CD4-positive, alpha-beta T cell treated with Interleukin-4 for 4 hours (primary cell): ENCODE measurements around the gene CDC26.
"Not testable (repeated sequence)": the region's sequence is repeated elsewhere in the genome, so short reads cannot be mapped to it uniquely, and the experiment has no call there.

Experiments
- DNase-seq: peaks from one replicate; pipeline ENCODE4 v3.0.0-alpha.2; 2020

Gene CDC26

DNA sequence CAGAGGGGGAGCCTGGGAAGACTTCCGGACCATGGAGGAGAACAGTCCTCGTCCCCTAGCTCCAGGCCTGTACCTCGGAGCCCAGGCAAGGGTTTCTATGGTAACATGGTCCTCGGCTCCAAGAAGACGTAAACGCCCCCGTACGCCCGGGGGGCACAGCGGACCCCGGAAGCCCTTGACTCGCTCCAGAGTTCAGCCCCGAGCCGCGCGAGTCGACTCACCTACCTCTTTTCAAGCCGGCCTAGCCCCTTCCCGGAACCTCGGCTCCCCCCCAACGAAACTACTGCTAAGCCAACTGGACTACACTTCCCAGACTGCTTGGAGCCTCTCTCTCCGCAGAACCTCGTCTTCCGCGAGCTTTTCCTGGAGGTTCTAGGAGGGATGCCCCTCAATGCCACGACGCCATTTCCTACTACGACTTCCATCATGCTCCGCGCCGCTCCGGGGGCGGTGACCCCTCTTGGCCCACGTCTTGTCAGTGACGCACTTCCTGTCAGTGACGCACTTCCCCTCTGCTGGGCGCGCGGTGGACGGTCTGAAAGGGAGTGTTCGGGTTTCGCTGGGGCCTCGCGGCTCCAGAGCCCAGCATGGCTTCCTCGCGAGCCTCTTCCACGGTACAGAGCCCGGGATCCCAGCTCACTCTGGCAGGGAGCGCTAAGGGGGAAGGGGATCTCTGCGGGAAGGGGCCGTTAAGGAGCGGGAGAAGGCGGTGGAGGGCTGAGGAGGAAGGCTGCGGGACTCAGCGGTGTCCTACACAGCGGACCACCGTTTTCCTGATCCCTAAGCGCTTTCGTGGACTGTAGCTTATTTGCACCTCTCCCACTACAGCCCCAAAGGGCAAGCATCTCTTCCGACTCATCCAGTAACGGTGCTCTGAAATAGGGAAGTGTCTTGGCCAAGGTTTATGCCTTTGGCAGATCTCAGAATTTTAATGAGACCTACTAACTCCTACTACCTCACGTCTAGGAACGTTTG is at the start of gene CDC26, which contains the start of gene PRPF4:
Gene CDC26 (minus strand): TSS at position 416 of the 975 bp plus-strand sequence. CDS start 3,065 bp downstream, outside the sequence.
Gene PRPF4 (plus strand): TSS at position 502 of the 975 bp plus-strand sequence. CDS start 86 bp downstream, at position 588.
- DNase-seq: peak; percentile 94

DNA sequence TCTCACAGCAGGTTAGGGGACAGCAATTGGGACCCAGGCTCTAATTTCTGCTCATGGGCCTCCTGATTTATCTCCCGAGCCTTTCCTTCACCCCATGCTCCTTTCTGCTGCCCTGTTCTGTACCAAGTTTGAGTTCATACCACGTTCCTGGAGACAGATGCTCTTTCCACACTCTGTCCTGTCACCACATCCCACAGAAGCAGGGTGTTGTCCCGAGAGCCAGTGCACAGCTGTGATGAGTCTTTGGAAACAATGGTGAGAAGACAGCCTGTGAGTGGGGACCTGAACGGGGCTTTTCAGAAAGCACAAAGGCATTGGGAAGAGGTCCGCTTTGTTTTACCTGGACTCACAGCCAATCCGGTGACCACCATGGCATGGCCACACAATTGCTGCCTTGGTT is 47.3 kb upstream of the CDC26 start:
- no peak for DNase-seq

DNA sequence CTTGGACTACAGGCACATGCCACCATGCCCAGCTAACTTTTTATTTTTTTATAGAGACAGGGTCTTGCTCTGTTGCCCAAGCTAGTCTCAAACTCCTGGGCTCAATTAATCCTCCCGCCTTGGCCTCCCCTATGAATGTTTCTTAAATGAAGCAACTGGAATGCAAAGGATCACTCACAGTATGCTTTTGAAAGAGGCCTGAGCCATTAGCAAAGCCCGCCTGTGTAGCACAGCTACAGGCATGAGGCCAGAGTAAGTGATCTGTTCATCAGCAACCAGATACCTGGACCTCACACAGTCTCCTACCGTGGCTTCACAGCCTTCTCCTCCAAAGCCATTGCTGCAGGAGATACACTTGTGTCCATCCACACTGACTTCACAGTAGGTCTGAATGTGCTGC is 44.7 kb upstream of the CDC26 start:
- DNase-seq: no peak

DNA sequence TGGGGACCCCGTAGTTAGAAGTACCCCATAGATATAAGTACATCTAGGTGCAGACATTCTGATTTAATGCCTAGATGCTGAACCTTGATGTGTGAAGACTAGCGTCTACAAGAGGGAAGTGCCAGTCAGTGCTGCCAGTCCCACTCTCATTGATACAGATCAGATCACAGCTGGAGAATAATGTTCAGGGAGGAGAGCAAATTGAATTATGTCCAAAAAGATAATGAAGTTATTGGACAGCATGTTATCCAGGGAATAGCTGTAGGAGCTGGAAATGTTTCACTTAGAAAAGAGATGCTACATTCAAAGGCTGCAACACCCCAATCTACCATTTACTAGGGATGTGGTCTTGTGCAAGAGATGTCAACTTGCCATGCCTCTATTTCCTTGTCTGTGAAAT is 43.7 kb upstream of the CDC26 start:
- no peak for DNase-seq

DNA sequence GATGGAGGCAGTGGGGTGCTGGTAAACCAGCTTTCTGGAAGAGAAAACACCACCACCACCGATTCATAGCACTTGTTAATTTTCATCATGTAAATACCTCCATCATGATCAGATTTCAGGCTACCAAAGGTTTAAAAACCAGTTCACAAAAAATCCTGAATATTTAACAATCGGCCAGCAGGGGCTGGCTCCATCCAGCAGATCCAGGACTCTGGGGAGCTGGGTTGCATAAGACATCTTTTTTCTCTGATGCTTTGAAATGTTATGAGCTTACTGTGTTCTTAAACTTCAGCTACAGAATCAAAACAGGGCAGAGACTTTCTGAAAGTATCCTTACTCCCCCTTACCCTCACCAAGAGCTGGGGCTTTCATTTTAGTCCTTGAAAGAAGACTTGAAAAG is 42.4 kb upstream of the CDC26 start:
- no peak for DNase-seq

DNA sequence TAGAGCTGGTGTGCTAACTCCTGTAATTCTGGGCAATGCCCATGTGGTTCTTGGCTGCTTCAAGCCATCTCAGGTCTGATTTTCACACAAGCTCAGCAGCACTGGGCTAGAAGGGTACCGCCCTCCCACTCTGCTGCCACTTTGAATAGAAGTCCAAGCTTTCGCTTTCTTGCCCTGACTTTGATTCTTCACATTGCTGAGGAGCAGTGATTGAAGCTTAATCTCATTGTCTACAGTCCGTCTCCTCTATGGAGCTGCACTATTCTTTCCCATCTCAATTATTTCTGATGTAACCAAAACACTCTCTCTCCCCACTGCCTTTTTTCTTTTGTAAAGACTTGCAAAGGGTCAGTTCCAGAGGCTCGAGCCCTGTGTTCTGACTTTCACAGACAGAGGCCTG is 40.7 kb upstream of the CDC26 start:
- DNase-seq: no peak

DNA sequence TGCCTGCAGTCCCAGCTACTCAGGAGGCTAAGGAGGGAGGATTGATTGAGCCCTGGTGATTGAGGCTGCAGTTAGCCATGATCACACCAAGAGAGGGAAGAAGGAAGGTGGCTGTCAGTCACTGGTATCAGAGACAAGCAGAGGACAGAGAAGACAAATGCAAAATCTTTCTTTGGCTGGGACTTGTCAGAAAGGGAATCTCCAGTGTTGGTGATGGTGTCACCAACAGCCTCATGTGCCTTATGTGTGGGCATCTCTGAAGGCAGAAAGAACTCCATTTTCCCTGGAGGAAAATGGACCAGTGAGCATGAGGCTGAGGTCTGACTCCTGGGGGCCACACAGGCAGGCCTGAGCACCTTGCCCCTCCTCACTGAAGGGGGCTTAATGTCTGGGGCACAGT is 39.9 kb upstream of the CDC26 start:
- DNase-seq: no peak

DNA sequence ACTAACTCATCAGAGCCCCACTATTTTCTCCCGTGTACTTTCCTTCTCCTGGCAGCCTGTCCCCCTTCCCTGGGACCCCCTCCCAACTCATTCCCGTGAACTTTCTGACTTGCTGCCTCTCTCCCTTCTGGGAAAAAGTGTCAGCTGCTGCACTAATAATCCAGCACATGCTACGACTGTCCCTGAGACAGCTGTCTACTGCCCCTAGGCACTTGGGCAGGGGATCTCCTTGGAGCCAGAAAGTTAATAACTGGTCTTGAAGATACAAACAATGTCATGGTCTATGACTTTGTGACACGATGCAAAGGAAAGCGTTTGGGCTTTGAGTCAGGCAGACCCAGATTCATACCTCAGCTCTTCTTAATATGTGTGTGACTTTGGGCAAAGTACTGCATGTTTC is 37.9 kb upstream of the CDC26 start:
- DNase-seq: no peak

DNA sequence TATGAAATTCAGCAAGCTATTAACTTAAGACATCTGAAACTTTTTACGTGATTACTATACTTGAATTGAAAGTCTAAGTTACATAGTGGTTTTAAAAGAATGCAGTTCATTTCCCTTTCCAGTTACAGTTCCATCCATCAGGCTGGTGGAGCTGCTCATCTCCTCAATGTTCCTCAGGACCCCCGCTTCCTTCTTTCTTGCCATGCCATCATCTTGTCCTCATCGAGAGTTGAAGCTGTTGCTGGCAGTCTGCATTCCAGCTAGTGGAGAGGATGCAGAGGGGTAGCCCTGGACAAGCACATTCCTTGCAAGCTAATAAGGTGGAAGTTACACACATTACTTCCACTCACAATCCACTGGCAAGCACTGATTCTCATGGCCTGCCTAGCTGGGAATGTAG is 36.6 kb upstream of the CDC26 start:
- DNase-seq: no peak

DNA sequence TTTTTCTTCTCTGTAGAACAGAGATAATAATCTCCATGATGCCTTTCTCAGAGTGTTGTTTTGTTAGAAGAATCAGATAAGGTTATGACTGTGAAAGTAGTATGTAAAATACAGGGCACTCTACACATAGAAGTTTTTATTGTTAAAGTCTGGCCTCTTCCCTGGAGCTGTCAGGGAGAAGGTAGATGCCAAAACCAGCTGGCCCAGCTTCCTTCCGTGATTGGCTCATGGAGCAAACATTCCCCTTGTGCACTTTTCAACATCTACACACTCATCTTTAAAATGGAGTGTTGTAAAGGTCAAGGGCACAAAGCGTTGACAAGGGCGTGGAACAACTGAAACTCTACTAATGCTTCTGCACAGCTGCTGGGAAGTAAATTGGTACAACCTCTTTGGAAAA is 35.2 kb upstream of the CDC26 start:
- DNase-seq: no peak

DNA sequence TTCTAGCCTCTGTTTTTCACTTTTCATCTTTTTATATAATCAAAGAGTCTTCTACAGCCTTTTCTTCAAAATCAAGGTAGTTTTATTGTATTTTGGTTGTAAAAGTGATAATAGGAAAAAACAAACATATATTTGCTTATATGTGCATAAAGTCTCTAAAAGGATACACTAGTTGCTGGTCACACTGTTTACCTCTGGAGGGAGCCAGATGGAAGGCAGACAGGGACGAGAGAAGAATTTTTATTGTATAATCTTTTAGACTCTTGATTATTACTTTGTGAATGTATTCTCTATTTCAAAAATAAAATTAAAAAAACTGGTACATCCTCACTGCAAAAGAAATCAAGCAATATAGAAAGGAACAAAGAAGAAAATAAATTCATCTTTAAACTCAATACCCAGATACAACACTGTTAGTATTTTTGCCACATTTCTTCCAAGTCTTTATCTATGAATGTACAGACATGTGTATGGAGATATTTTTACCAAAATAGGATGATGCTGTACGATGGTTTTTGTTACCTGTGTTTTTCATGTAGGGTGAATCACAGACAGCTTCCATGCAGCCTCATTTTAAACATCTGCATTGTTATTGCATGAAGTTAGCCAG is 33.9 kb upstream of the CDC26 start:
- peak; percentile 45 for DNase-seq

DNA sequence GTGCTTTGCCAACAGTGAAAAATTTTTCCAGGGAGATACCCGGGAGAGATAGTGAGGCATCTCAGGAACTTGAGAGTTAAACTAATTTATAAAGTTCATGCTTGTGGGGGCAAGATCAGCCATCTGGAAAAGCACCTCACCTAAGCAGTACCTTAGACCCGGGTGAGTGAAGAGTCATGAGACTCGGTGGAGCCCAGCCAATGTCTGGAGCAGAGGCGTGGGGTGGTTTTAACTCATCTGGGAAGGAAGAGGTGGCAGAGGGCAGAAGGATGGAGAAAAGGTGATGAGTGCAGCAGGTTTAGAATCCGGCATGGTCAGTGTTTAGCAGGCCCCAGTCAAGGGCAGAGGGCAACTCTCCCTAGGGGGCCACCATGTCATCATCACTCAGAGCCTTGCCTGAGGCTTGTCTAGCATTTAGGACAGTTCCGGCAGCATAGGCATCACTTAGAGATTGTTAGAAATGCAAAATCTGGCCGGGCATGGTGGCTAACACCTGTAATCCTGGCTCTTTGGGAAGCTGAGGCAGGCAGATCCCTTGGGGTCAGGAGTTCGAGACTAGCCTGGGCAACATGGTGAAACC is 32.1 kb upstream of the CDC26 start:
- no peak for DNase-seq

DNA sequence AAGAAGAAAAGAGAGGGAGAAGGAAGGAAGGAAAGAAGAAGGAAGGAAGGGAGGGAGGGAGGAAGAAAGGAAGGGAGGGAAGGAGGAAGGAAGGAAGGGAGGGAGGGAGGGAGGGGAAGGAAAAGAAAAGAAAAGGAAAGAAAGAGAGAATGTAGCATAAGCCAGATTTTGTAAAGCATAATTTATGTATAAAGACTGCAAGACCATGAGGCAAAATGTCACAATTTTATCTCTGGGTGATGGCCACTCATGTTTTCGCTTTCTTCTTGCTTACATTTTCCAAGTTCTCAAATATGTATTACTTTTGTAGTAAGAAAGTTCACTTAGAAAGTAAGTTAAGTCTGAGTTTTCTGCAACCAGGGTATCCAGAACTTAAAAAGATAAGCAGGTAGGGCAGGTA is 31.2 kb upstream of the CDC26 start:
- DNase-seq: no peak

DNA sequence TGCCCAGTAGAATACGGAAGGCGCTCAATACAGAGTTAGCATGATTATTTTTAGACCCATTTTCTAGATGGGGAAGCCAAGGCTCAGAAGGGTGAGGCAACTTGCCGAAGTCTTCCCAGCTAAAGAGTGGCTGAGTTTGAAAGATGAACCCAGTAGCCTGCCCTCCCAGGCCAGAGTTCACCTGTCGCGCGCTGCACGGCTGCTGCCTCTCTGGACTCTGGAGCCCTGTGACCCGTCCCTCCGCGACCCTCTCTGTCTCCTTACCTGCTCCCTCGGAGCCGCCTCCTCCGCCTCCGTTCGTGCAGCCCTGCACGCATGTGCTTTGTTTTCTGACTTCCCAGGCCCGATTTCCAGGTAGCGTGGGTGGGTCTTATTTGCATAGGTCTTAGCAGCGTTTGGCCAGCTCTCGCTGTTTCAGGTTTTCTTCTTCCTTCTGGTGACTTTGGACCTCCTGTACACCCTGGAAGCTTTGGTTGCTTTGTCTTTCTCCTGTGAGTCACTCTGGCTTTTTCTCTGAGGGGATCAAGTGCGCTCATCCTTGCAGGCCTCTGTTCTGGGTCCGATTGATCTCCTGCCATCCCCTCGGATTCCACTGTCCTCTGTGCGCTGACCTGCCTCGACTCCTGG is 27.5 kb upstream of the CDC26 start, which contains the start of gene RNF183:
Gene RNF183 (minus strand): TSS at position 585 of the 627 bp plus-strand sequence. CDS start 5,192 bp downstream, outside the sequence.
- no peak for DNase-seq

DNA sequence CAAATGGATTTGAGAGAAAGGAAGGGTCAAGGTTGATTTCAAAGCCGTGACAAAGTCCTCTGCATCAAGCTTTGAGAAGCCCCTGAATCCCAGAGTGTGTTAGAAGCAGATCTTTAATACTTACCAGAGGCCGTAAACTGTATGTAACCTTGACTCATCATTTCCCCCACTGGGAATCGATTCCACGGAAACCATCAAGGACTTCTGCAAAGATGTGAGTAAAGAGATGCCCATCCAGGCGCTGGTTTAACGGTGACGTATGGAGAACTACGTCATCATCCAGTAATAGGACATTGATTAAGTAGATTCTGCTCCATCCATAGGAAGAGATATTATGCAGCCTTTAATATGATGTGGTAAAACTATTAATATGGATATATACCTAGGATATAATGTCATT is 26.2 kb upstream of the CDC26 start:
- DNase-seq: no peak

DNA sequence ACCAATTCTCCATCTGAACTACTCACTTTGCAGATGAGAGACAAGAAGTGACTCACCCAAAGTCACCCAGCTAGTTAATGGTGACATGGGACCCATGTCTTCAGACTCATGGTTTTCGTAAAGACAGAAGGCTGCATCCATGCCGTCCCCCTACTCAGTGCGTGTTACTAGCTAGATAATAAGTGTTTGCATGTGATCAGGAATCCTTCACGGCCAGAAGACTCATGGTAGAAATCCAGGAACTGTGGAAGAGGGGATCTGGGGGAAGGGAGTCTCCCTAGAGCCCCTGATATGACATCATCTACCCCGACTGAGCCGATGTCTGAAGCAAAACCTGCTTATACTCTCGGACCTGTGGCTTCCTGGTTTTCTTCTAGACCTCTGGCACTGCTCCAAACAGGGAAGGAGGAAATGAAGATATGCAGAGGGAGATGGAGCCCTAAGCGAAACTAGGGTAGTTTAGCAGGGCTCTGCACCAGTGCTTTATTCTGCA is 24.5 kb upstream of the CDC26 start:
- no peak for DNase-seq

DNA sequence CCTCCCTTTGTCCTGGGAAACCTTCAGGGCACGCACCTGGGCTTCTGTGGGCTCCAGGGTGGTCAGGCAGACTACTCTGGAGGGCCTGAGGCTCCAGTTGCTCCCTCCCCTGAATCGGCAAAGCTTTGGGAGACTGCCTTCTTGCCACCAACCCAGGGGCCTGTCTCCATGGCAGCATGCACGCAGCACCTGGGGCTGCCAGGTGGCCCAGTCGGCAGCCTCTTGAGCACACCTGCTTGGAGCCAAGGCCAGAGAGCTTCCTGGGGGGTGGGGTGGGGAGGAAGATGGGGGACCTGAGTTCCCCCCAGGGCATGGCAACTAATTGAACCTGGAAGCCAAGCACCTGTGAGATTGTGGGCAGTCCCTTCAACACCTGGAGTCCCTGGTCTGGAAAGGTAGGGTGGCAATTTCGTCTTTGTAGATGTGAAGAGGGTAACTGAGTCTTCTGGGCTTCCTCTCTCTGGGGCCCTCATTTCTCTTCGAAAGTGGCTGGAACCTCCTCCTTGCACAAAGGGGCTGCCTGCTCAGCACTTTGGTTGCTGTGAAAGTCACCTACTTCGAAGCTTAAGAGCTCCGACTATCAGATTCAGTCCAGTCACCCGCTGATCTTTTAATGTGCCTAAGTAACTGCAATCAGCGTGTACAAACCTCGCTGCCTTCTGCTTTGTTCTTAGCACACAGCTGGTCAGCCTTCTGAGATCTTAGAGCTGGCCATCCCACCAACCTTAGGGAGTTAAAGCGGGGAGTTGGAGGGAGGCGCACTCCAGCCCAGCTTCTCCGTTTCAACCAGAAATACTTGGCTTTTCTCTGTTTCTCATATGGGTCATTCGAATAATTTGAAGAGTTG is 23.8 kb upstream of the CDC26 start:
- DNase-seq: no peak

DNA sequence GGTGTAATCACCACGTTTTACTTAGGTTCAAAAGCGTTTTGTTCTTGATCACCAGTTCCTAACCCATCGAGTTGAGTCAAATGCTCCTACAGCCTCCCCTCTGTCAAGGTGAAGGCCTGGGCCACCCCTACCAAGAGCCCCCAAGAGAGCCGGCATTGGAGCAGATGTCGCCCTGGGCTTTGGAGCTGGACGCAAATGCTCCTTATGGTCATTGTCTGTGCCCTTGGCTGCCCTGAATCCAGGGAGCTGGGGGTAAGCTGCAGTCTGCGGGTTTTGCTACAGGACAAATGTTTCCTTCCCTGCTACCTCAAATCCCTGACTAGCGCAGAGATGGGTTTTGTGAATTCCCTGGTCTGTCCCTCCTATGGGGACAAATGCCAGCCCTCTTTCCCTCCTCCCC is 22.9 kb upstream of the CDC26 start:
- DNase-seq: no peak

DNA sequence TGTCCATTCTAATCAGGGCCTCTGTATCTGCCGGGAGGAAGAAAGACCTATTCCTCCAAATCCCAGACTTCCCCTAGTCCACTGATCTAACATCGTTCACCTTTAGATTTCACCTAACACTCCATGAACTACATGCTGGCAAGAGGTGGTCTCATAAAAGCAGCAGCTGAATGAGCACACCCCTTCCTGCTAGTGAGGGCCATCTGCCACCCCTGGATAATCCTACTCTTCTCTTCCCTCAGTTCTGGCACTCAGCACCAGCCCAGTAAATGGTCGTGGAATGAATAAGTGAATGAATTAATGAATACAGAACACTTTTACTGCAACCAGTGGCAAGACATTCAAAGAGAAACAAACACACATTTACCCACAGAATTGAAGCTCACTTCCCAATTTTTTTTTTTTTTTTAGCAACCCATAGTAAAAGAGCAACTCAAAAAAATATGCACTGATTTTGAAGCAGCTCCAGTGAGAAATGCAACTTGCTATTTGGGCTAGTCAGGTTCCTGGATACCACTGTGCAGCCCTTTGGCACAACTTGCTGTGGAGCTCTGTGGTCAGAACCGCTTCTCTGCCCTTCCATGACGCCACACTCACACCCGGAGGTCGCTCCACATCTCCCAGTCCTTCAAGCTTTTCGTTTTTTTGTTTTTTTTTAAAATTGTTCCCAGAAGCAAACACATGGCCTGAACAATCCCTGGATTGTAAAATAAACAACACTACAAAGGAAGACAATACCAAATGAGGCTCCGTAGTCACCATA is 21.6 kb upstream of the CDC26 start:
- no peak for DNase-seq

DNA sequence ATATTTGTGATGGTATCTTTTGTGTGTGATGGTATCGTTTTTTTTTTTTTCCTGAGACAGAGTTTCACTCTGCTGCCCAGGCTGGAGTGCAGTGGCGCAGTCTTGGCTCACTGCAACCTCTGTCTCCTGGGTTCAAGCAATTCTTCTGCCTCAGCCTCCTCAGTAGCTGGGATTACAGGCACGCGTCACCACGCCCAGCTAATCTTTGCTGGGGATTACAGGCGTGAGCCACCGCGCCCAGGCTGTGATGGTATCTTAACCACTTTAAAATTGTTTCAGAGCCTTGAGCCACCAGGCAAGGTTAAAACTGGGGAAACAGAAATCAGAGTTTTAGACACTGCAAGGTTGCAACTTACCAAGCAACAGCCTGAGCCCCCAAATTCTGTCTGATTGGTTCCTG is 20.9 kb upstream of the CDC26 start:
- DNase-seq: not testable (repeated sequence)

DNA sequence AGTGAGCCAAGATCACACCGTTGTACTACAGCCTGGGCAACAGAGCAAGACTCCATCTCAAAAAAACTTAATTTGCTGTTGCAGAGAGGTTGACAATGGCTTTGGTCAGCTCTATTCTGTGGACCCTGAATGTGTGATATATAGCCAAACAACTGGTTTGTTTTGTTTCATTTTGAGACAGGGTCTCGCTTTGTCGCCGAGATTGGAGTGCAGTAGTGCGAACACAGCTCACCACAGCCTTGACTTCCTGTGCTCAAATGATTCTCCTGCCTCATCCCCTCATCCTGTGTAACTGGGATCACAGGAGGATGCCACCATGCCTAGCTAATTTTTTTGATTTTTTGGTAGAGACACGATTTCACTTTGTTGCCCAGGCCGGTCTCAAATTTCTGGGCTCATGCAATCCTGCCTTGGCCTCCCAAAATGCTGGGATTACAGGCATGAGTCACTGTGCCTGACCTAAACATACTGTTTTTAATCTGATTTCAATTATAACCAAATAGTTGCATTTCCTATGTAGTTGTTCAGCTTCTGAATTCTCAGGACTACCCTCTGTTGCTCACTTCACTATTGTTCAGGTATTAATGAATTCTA is 18.0 kb upstream of the CDC26 start:
- no peak for DNase-seq
